Activated CD4-positive, CD25-positive, alpha-beta regulatory T cell treated with anti-CD3 and anti-CD28 coated beads, Interleukin-2, amount 50 U/mL, for 16 hours (primary cell): Measurements from ENCODE around the gene HOXC12.

Source experiments
- DNase-seq: peaks from one replicate; pipeline ENCODE4 v3.0.0-alpha.2; 2020; ENCODE audit warnings: low read depth, low spot score

HOXC12 gene

DNA sequence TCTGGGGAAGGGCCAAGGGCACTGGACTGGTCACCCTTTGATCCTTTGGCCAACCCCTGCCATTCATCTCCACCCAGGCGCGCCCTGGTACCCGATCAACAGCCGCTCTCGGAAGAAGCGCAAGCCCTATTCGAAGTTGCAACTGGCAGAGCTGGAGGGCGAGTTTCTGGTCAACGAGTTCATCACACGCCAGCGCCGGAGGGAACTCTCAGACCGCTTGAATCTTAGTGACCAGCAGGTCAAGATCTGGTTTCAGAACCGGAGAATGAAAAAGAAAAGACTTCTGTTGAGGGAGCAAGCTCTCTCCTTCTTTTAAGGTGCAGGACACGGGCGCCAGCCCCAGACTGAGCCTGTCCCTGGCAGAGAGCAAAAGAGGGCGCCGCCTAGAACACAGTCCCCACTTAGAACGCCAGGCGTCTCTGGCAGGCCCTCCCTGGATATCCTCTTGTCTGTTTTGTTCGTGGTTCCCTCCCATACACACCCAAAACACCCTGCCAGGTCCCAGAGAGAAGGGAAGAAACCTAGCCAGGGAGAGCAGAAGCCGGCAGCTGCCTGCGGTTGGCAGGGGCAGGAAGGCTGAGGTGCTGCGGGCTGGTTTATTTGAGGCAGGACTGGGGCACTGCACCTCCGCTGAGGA is 1.7 kb downstream of the HOXC12 start:
- no peak for DNase-seq

DNA sequence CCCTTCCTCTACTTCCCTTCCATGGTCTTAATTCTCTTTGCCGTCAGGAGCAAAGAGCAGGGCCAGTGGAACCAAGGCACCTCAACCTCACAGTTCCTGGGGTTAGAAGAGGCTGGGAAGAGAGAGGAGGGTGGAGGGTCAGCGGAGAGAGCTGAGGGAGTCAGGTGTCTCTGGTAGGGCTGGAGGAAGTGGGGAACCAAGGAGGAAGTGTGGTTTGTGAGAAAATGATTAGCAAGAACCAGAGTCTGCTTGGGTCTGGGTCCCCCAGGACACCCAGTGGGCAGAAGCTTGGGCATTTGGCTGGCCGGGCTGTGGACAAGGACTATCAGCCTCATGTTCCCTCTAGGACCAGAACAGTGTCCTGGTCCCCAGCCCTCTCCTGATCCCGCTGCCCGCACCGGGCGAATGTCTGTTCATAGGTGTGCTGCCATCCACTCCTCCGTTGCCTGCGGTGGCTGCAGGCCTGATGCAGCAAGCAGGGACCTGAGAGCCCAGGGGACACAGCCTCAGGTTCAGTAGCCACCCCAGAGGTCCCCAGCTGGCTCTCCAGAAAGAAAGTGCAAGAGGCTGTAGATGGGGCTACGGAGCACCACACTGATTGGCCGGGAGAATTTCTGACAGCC is 2.3 kb downstream of the HOXC12 start:
- no peak for DNase-seq

DNA sequence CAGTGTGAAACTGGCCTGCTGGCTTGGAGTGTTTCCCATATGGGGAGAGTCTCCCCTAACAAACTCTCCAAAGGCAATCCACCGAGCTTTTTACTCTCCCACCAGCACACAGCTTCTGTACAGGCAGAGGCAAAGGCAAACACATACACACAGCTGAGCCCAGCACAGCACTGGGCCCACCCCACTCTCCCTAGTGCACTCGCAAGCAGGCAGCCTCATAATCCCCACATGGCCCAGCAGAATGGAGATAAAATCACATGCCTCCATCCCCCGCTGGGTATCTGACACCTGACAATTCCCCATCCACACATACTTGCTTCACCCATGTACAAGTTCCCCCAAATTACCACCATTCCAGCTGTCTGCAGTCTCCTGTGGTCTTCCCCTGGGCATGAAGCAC is 3.4 kb downstream of the HOXC12 start:
- no peak for DNase-seq

DNA sequence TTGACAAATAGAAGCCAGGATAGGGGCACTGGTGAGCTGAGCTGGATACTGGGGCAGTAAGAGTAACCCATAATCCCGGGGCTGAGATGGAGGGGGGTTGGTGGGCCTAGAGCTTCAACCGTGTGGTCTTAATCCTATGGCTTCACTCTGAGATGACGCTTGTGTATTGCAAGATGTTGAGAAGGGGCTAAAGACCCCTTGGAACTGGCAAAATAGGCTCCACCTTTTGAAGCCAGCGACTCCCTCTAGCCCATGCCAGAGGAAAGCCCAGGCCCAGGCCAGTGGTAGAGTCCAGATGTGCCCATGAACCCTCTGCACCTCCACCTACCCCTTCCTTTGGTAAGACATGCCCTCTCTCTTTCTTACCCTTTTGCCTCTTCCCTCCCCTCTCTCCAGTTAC is 4.6 kb downstream of the HOXC12 start:
- DNase-seq = no peak

DNA sequence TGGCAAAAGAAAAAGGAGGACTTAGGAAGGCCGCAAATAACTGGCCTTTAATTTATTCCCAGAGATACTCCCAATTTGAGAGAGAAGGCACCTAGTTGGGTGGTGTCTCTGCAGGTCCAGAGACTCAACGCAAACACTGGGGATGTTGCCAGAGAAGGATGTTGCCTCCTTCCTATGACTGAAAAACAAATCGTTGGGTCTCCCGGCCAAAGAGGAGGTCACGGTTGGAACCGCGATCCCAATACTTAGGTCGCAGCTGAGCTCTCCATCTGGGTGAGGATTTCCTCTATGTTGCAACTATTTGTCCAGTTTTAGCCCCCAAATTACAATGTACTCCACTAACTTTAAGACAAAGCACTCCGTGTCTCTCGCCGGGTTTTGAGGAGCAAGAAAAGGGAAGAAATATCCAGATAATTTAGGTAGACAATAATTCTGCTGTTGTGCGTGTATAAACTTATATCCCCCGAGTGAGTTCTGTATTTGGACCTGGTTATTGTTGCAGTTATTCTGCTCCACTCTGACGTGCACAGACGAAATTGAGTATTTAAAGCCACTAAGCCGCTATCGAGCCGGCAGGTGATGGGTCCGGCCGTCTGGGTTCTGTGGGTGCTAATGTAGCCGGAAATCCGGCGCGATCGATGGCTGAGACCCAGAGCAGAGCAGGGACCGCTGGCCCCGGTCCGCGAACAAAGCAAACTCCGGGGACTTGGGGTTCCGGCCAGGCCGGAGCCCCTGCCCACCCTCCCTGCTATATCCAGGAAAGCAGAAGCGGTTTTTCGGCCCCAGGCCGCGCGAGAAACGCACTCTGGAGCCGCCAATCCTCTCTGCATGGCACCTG is 5.7 kb downstream of the HOXC12 start:
- no peak for DNase-seq

DNA sequence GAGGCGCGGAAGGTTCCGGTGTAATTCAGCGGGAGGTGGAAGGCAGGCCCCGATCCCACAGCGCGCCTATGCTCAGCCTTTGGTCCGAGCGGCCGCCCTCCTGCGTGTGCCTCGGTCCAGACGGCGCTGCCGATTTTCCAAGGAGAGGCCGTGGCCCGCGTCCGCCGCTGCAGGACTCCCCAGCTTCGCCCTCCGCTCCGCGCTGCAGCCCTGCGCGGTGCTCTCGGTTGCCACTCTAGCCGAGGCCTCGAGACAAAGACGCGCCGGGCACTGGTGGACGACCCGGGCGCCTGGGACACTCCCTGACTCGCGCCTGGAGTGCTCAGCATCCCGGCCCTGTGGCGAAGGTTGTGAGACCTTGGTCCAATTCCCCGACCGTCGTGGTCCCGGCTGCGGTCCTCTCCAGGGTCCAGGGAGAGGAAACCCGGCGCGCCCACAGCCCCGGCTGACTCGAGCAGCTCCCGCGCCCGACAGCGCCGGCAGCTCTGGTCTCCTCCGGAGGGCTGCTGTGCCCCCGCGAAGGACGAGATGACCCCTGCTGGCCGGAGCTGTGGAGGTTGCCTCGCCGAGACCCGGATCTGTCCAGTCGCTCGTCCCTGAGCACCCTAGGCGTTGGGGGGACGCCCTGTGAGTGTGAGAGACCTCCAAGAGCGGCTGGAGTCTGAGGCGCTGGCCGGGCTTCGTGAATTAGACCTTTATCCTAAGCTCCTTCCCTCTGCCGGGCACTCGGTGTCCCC is 6.5 kb downstream of the HOXC12 start:
- DNase-seq = no peak

DNA sequence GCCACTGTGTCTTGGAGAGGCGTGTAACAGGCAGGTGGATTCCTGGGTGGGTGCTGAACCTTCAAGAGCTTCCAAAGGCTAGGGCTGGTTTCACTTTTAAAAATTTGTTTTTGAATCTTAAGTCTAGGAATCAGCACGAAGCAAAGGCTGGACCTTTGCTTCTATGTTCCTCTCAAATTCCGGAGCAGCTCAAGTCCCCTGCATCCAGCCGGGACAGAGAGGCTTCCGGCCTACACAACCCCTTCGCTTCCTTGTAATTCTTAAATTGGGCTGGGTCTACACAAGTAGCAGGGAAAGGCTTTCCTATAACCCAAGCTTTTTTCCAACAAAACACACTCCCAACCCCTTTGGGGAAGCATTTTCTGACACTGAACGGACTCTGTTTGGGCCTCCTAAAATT is 8.3 kb downstream of the HOXC12 start:
- DNase-seq = no peak

DNA sequence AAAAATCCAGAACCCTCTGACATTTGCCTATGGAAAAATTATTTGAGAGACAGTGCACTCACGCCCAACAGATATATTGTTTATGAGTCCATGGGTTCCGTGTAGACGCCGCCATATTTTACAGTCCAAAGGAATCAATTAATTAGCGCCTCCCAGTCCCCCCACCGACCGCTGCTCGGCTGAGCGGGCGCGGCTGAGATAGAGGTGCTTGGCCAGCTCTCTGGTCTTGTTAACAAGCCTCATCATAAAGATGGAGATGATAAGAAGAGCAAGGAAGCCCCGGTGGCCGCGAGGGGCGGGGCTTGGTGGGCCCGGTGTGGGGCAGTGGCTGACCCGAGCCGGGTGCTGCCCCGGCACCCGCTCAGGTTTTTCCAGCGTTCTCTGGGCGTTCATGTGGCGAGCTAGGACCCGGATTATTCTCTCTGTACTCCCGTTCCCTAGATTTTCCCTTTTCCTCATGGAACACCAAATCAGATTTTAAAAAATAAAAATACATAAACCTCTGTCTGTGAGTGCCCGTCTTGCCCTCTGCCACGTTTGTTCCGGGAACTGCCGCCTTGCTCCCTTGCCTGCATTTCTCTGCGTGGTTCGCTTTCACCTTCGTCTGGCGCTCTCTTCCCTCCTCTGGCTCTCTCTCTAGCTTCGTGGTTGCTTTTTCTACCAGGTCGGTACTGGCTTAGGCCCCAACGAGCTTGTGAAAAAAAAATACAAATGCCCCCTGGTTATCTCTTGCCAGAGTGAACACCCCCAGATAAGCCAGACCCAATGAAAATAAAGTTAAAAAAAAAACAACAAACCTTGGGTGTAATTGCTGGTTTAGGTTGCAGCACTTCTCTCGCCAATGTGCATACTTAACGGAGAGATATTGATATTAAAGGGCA is 9.0 kb downstream of the HOXC12 start:
- no peak for DNase-seq

DNA sequence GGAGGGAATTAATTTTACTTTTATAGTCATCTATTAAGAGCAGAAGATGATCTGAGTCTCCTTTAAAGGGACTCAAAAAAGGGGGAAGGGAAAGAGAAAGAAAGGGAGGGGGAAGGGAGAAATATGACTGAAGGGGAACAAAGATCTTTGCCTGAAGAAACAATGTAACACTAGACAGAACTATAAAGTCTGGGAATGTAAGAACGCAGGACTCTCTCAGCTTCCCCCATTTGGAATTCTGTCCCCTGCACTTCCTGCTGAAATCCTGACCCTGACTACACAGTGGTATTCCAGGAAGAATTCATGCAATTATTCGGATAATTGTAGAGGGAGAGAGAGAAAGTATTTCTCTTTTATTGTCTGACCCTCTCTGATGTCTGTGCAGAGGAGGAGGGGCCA is 9.6 kb downstream of the HOXC12 start:
- no peak for DNase-seq

DNA sequence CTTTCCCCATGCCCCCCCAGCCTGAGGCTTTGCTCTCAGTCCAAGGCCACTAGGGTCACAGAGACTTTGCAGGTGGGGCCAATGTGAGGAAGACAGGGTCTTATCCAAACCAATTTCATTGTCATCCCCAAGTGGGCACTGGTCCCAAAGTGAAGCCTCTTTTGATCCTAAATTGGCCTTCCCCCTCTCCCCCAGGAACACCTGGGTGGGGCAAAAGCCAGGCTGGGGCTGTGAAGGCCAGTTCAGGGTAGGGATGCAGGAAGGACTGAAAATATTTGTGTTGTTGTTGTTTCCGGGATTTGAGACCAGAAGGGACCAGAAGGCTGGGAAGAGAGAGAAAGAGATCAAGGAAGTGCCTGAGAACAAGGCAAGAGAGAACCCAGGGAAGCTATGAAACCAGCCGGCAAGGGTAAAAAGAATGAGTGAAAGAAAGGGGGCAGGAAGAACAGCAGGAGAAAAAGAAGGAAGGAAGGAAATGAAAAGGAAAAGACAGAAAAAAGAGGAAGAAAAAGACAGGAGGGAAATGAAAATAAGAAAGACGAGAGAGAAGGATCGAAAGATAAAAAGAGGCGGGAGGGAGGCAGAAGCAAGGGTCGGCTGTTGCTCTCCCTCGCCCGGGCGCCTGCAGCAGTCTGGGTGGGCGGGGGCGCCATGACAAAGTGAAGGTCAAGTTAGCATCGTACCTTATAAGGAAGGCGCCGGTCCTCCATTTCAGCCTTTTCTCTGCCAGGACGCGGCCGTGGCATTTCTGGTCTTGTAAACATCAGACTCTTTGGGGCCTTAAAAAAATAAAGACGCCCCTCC is 10.8 kb downstream of the HOXC12 start:
- no peak for DNase-seq

DNA sequence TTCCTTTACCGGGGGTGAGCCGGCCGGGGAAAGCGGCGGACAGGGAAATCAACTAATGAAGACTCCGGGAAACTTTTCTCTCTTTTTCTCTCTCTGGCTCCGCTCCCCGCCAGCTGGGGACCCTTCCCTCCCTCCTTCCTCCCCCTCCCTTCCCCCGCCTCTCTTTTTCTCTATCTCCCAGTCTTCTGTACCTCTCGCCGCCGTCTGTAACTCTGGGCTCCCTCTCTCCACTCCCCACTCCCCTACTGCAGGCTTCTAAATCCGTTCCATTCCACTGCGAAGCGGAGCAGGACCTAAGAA is 11.3 kb downstream of the HOXC12 start:
- no peak for DNase-seq

DNA sequence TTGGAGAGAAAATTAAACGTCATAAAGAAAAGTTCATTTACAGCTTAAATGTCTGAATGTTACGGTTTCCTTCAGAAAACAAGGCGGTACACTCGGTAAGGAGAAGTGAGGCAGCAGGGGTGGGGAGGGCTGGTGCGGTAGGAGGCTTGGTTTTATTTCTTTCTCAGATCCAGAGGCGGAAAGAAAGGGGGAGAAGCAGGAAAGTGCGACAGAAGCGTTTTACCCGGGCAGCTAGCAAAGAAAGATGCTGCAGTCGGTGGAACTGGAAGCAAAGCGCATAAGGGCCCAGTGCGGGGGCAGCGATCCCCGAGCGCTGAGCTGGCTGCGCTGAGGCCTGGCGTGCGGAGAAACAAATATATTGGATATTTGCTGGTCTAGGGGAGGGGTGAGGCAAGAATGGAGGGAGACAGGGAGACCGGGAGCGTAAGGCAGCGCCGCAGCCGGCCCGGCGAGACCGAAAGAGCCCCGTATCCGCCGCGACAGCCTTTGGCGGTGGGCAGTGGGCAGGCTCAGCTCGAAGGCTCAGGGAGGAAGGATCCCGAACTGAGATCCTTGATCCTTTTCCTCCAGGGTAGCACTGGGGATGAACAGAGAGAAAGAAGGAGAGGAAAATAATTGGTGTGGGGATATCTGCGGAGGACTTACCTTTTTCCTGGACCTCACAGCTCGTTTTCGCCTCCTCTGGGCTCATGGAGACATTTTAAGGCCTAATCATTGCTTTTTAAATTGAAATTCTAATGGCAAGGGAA is 11.9 kb downstream of the HOXC12 start:
- DNase-seq = no peak

DNA sequence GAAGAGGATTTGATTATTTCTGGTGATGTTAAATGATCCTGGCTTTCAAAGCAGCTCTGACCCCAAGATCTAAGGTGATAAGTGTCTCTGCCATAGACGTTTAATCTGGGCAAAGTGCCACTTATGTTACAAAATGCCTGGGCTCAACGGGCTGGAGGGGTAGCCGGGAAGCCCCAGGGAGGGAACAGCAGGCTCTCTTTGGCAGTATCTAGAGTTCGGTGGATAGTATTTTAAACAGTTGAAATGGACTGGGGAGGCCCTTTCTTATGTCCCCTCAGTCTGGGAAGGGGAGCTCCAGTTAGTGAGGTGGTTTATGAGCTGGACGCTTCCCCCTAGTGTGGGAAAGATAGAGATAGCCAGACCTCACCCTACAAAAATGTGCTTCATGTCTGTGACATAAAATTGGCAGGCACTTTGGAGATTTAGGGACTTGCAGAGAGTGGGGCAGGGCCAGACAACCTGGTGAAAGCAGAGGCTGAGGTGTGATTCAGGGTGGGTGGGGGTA is 12.8 kb downstream of the HOXC12 start:
- DNase-seq = no peak

DNA sequence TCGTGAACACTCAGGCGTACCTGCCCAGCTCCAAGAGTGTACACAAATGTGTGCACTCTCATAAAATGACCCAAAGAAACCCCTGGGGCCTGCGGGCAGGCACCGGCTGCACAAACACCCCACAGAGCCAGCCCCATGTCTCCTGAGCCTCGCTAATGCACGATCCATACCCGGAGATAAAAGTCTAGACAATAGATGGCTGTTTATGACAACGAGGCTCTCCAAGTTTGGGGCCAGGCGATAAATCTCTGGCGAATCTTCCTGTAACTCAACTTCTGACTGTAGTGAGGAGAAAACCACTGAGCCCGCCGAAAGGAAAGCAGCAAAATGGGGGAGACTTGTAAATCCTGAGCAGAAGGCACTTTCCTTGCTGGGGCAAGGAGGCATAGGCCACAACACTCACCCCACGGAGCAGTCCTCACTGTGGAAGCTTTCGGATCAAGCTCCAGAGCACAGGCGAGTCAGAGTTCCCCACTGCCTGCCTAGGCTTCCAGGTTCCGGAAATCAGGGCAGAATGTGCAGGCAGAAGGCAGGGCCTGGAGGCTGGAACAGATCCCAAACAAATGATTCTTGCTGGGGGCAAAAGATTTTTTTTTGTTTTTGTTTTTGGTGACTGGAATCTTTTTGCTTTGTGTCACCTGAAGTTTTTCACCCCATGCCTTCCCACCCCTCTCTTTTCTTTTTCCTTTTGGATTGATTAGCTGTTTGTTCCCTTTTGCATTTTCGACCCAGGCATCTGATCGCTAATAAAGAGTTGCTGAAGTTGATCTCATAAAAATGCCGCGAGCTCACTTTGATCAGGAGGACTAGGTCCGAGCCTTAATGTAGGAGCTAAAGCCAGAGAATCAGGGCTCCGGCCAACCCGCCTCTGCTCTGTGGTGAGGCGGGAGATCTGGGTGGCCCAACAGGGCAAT is 13.8 kb downstream of the HOXC12 start:
- no peak for DNase-seq

DNA sequence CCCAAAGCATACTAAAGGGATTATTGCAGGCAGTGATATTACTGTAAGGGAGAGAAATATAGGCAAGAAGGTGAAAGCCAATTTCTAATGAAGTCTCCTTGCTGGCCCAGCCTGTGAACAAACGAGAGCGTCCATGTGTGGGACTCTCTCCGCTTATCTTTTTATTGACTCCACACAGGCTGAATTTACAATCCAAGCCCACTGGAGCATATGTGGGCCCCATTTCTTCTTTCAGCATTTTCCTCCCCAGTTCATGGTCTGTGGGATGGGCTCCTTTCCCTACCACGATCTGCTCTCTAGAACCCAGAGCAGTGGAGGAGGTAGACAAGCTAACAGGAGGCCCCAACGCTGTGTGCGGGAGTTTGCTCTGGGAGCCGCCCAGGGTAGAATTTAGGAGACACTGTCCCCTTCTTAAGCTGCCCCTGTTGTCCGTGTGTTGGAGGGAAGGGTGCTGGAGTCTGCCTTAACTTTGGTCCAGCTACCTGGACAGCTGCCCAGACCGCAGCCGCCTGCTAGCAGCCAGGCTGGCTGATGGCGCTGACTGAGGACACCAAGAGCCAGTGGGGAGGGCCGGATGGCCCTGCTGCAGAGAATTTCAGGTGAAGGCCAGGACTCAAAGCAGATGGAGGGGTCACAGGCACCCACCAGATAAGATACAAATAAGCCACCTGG is 15.0 kb downstream of the HOXC12 start:
- no peak for DNase-seq

DNA sequence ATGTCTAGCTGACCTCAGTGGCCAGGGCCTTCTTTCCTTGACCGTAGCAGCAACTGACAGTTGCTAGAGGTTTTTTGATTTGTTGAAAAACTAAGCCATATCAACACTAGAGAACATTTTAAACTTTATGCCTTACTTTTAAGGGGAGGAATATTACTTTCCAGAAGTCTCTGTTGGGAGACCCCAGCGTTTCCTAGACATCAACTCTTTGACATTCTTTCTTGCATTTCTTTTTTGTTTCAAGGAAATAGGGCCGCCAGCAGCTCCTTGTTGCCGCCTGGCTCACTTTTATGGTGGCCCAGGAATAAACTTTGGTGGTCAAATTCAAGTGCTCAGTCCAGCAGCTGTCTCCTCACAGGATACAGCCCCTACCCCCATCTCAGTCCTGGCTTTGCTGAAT is 15.7 kb downstream of the HOXC12 start:
- DNase-seq = no peak

DNA sequence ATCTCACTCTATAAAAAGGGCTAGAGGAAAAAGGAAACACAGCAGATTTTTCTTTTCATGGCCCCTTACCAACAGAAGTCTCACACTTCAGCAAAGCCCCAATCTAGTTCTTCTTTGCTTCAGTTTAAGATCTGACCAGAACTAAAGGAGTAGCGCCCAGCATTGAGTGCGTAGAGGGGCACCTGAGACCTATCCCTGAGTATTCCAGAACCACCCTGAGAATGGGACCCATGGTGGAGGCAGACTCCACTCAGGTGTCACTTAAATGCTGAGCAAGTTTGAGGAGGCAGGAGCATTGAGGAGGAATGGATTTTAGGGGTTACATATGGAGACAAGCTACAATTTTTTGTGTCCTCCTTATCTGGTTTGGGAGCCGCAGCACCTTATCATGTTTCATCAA is 16.4 kb downstream of the HOXC12 start:
- DNase-seq = no peak

DNA sequence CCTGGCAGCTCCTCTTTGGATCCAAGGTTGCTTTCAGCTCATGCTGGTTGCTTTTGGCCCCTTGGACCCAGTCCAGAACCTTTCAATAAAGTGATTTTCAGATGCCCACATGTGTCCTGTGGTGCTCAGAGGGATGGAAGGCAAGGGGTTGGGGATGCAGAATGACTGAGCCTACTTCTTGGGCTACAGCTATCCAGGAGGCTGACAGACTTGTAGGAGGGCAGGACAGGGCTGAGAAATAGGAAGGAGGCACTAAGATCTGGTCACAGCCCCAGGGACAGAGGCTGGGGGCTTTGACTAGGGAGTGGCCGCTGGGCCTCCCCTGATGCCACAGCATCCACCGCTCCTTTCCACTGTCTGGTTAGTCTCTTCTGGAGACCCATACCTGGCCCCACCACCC is 17.0 kb downstream of the HOXC12 start:
- no peak for DNase-seq
